Measurements from ENCODE around the gene IL25. TPM values are rescaled to one million over a fixed set of nuclear protein-coding genes. Genes with fewer than 3 reads are reported as not detected.
A peak's percentile ranks its signal among the peaks of the same experiment; 100 is the strongest.

Gene IL25
- total and polyA plus RNA-seq, 7 donors, result 0.01 TPM; not detected in 6

DNA sequence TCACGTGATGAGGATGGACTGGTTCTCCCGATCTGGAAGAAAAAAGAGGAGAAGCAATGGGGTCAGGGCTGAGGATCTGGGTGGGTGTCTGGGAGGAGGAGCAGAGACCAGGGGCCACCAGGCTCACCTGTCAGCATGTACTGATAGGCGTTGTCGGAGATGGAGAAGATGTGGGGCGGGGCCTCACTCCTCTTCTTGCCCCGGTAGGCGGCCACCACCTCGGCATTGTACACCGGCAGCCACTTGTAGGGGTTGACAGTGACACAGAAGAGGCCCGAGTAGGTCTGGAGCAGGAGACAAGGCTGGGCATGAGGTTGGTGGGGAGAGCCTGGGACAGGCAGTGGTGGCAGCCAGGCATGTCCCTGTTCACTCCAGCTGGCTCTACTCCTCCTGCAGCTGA lies 32.5 kb downstream of the IL25 start:
- ATAC-seq (no peak), DNase-seq (peak in 1 of 2 donors; percentile 51)
- no peaks in the 10 kb centered on the region for H3K27me3 ChIP-seq (ENCODE audit: insufficient read depth in 3 of 3, low read length in 2 of 3)
- H3K9me3 ChIP-seq, result no peaks in the 10 kb centered on the region
- TF ChIP-seq, protein P1, sequence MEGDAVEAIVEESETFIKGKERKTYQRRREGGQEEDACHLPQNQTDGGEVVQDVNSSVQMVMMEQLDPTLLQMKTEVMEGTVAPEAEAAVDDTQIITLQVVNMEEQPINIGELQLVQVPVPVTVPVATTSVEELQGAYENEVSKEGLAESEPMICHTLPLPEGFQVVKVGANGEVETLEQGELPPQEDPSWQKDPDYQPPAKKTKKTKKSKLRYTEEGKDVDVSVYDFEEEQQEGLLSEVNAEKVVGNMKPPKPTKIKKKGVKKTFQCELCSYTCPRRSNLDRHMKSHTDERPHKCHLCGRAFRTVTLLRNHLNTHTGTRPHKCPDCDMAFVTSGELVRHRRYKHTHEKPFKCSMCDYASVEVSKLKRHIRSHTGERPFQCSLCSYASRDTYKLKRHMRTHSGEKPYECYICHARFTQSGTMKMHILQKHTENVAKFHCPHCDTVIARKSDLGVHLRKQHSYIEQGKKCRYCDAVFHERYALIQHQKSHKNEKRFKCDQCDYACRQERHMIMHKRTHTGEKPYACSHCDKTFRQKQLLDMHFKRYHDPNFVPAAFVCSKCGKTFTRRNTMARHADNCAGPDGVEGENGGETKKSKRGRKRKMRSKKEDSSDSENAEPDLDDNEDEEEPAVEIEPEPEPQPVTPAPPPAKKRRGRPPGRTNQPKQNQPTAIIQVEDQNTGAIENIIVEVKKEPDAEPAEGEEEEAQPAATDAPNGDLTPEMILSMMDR (IDR thresholded peaks at IDR 0.05), result no peak
- intact Hi-C loops (cut with DNase I), result loop anchor here in 1 of 2 donors (5.0 kb wide), 1 partner anchor 37 kb away; no protein-coding TSS in a partner anchor
- 70 to 77% (median 73%) methylated on average over 9 to 10 of the region's 10 CpGs for WGBS, 3 donors
- H3K27ac ChIP-seq, result no peak overlapping the region
- H3K36me3 ChIP-seq (ENCODE audit: insufficient read depth in 1 of 2, low read depth in 1 of 2), result peaks cover 0 to 26% of the 10 kb centered on the region in 2 donors
- no peak overlapping the region for H3K4me3 ChIP-seq
- no peaks in the 10 kb centered on the region for H3K4me1 ChIP-seq

DNA sequence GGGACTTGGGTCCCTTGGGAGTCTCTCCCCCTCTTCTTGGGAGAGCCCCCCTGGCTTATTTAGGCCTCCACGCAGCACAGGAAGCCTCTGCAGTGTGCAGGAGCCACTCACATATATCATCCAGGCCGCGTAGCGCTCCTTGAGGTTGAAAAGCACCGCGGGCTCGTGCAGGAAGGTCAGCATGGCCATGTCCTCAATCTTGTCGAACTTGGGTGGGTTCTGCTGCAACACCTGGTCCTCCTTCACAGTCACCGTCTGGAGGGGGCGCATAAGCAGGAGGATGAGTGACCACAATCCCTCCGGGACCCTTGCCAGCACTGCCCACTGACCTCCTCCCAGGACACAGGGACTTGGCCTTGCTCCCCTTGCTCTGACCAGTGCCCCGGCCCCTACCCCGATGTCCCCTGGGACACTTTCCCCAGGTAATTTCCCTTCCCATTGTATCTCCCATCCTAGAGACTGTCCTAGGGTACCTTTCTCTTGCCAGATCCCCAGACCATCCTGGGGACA lies 33.0 kb downstream of the IL25 start:
- no peak overlapping the region for H3K4me3 ChIP-seq
- intact Hi-C loops (cut with DNase I), result loop anchor here in 1 of 2 donors (5.0 kb wide), 1 partner anchor 37 kb away; no protein-coding TSS in a partner anchor

DNA sequence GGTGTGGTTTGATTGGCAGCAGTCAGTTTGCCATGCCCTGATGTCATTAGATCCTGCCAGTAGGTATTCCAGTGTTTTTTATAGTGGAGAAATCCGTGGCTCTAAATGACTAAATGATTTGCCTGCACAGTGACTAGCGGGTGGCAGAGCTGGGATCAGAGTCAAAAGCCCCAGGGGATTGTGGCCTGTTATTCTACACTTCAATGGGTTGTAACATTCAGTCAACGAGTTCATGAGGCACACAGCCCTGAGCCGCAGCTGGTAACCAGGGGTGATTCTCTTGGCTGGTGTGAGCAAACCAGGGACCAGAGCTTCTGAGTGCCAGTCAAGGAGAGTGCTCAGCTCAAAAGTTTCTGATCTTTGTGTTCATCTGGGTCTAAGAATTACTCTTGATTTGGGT lies 33.6 kb downstream of the IL25 start:
- Histone ChIP-seq H3K27me3 (ENCODE audit: insufficient read depth in 3 of 3, low read length in 2 of 3) (no peaks in the 10 kb centered on the region), H3K27ac (no peak overlapping the region), H3K4me1 (no peaks in the 10 kb centered on the region), H3K4me3 (no peak overlapping the region), H3K9me3 (no peaks in the 10 kb centered on the region), H3K36me3 (ENCODE audit: insufficient read depth in 1 of 2, low read depth in 1 of 2) (peaks cover 0 to 26% of the 10 kb centered on the region in 2 donors)
- TF ChIP-seq, protein P1 (IDR thresholded peaks at IDR 0.05), result no peak
- DNase-seq, result no peak
- peak in 1 of 4 donors; percentile 49 for ATAC-seq
- intact Hi-C loops (cut with DNase I), result loop anchor here in 1 of 2 donors (5.0 kb wide), 1 partner anchor 36 kb away; no protein-coding TSS in a partner anchor
- 13 to 28% (median 25%) methylated on average over 4 of the region's 4 CpGs for WGBS, 3 donors

More for the DNA sequence above, 33.0 kb downstream of the IL25 start:
- Histone ChIP-seq H3K27ac (no peak overlapping the region), H3K9me3 (no peaks in the 10 kb centered on the region), H3K4me1 (no peaks in the 10 kb centered on the region), H3K27me3 (ENCODE audit: insufficient read depth in 3 of 3, low read length in 2 of 3) (no peaks in the 10 kb centered on the region), H3K36me3 (ENCODE audit: insufficient read depth in 1 of 2, low read depth in 1 of 2) (peaks cover 0 to 26% of the 10 kb centered on the region in 2 donors)
- 66 to 75% (median 71%) methylated on average over 13 of the region's 13 CpGs for WGBS, 3 donors
- TF ChIP-seq, protein P1 (IDR thresholded peaks at IDR 0.05), result no peak
- DNase-seq (peak in 1 of 2 donors; percentile 49), ATAC-seq (no peak)

DNA sequence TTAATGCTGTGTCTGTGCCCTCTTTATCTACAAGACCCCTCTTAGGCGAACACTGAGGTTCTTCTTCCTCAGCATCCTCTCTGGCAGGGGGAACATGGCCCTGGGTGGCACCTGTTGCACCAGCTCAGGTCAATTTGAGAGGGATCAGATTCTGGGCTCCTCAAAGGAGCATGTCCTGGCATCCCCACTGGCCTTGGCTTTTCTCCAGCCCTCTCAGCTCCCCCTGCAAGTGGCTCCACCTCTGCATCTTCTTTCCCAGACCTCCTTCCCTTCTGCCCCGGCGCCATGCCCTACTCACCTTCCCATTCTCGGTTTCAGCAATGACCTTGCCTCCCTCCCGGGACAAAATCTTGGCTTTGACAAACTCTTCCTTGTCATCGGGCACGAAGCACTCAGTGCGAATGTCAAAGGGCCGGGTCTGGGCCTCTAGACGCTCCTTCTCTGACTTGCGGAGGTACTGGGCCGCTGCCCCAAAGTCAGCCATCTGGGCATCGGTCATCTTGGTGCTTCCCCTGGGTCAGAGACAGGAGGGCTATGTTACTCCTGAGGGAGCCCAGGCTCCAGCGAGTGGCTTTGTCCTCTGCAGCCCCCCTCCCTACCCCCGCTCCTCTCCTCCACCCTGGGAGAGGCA lies 34.2 kb downstream of the IL25 start:
- H3K27ac ChIP-seq, result no peak overlapping the region
- ATAC-seq, result peak in 1 of 4 donors; percentile 0
- no peaks in the 10 kb centered on the region for H3K4me1 ChIP-seq
- WGBS, 3 donors, result 56 to 76% (median 63%) methylated on average over 15 of the region's 15 CpGs
- peak in 1 of 2 donors; percentile 63 for DNase-seq
- peaks cover 0 to 23% of the 10 kb centered on the region in 2 donors for H3K36me3 ChIP-seq (ENCODE audit: insufficient read depth in 1 of 2, low read depth in 1 of 2)
- TF ChIP-seq, protein P1 (IDR thresholded peaks at IDR 0.05), result no peak
- intact Hi-C loops (cut with DNase I), result loop anchor here in 1 of 2 donors (5.0 kb wide), 1 partner anchor 35 kb away; no protein-coding TSS in a partner anchor
- no peaks in the 10 kb centered on the region for H3K27me3 ChIP-seq (ENCODE audit: insufficient read depth in 3 of 3, low read length in 2 of 3)
- H3K9me3 ChIP-seq, result no peaks in the 10 kb centered on the region
- no peak overlapping the region for H3K4me3 ChIP-seq

Measured in psoas muscle (tissue), 8 donors.